MM.1S (cell line): ENCODE data around the gene WDR64.
A peak's percentile ranks its signal among the peaks of the same experiment; 100 is the strongest.

ENCODE experiments used
- DNase-seq: peaks from one replicate; pipeline ENCODE4 v3.0.0-alpha.2; 2015
- H2AFZ ChIP-seq: fragments of 300-600 bp; sonication (generic); 2 replicates; pipeline ENCODE4 v1.6.0; 2016; ENCODE audit warnings: antibody characterized with exemption, low read length
- H3F3A ChIP-seq: fragments of 300-600 bp; sonication (generic); 2 replicates; pipeline ENCODE4 v1.6.1; 2016; ENCODE audit warnings: mild to moderate bottlenecking, antibody characterized with exemption, low read length, moderate library complexity, mixed read lengths; ENCODE audit not compliant: insufficient read depth
- H3K27ac ChIP-seq: fragments of 300-600 bp; sonication (generic); 2 replicates; pipeline ENCODE4 v1.5.1; 2016; ENCODE audit warnings: mild to moderate bottlenecking, low read length
- H3K27me3 ChIP-seq: fragments of 300-600 bp; sonication (generic); replicated peaks from 2 replicates; pipeline ENCODE4 v1.6.0; 2016; ENCODE audit warnings: low read length; ENCODE audit not compliant: insufficient read depth
- H3K36me3 ChIP-seq: fragments of 300-600 bp; sonication (generic); replicated peaks from 2 replicates; pipeline ENCODE4 v1.6.1; 2016; ENCODE audit warnings: mild to moderate bottlenecking, low read length, mixed read lengths; ENCODE audit not compliant: insufficient read depth
- H3K4me1 ChIP-seq: fragments of 300-600 bp; sonication (generic); 2 replicates; pipeline ENCODE4 v1.6.1; 2016; ENCODE audit warnings: low read length, mixed read lengths
- H3K4me2 ChIP-seq: fragments of 300-600 bp; sonication (generic); 2 replicates; pipeline ENCODE4 v1.6.0; 2016; ENCODE audit warnings: low read depth, low read length
- H3K4me3 ChIP-seq: fragments of 300-600 bp; sonication (generic); 2 replicates; pipeline ENCODE4 v1.5.1; 2016; ENCODE audit warnings: low read length, mixed read lengths
- H3K79me2 ChIP-seq: fragments of 300-600 bp; sonication (generic); 2 replicates; pipeline ENCODE4 v1.6.1; 2016; ENCODE audit warnings: mixed run types, low read length, mixed read lengths
- H3K9ac ChIP-seq: fragments of 300-600 bp; sonication (generic); 2 replicates; pipeline ENCODE4 v1.6.1; 2016; ENCODE audit warnings: low read length, mixed read lengths
- H3K9me2 ChIP-seq: fragments of 300-600 bp; sonication (generic); replicated peaks from 2 replicates; pipeline ENCODE4 v1.6.1; 2016; ENCODE audit warnings: mild to moderate bottlenecking, low read length, mixed read lengths; ENCODE audit not compliant: insufficient read depth
- H3K9me3 ChIP-seq: fragments of 300-600 bp; sonication (generic); replicated peaks from 2 replicates; pipeline ENCODE4 v1.6.1; 2016; ENCODE audit warnings: mild to moderate bottlenecking, low read length, mixed read lengths; ENCODE audit not compliant: insufficient read depth
- H4K20me1 ChIP-seq: fragments of 300-600 bp; sonication (generic); 2 replicates; pipeline ENCODE4 v1.6.1; 2016; ENCODE audit warnings: mild to moderate bottlenecking, low read length, moderate library complexity, mixed read lengths; ENCODE audit not compliant: insufficient read depth
- CTCF ChIP-seq: fragments of 300-600 bp; sonication (generic); IDR thresholded peaks from 2 replicates; pipeline ENCODE4 v1.5.1; 2016; ENCODE audit warnings: antibody characterized with exemption, low read length, mixed read lengths
- EZH2 ChIP-seq: fragments of 300-600 bp; sonication (generic); optimal IDR thresholded peaks from 2 replicates; pipeline ENCODE3; 2017; ENCODE audit warnings: low read depth, mild to moderate bottlenecking, antibody characterized with exemption, low read length, mixed read lengths
- EZH2phosphoT487 ChIP-seq: fragments of 300-600 bp; sonication (generic); IDR thresholded peaks from 2 replicates; pipeline ENCODE4 v1.6.1; 2018; ENCODE audit warnings: antibody characterized with exemption, low read length

Gene WDR64

DNA sequence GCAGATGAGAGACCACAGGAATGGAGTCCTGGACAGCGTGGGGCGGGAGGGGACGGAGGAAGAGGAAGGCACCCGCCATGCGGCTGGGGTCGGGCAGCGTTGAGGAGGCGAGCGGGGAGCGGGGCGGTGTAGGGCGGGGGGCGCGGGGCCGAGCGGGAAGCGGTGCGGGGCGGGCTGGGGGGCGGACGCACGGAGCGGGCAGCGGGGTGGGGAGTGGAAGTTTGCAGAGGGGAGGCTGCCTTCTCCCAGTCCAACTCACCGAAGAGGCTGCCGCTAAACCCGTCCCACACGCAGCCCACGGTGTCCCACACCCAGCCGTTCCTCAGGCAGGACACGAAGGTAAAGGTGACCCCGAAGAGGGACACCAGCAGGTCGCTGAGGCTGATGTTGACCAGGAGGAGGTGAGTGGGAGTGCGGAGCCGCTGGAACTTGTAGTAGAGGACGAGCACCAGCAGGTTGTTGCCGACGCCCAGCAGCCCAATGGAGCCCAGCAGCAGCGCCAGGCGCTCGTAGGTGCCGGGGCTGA lies 12.4 kb upstream of the WDR64 start:
- Histone ChIP-seq H3K4me2 (peak overlapping the region; percentile 81), H3K4me1 (peaks cover 39% of the 10 kb centered on the region), H3K27ac (peak overlapping the region; percentile 60; the same call in 1 of the 2 replicates), H3K79me2 (peaks cover 48% of the 10 kb centered on the region), H2AFZ (peak overlapping the region; percentile 88), H3K9me3 (no peaks in the 10 kb centered on the region), H4K20me1 (no peaks in the 10 kb centered on the region), H3K36me3 (peaks cover 5% of the 10 kb centered on the region; the same call in 1 of the 2 replicates), H3K4me3 (peak overlapping the region; percentile 93), H3F3A (peaks cover 5% of the 10 kb centered on the region; the same call in 1 of the 2 replicates), H3K27me3 (no peaks in the 10 kb centered on the region), H3K9me2 (no peaks in the 10 kb centered on the region), H3K9ac (peak overlapping the region; percentile 74)
- peak; percentile 7; the same call in 1 of the 2 replicates for TF ChIP-seq CTCF
- TF ChIP-seq EZH2 = no peak
- TF ChIP-seq EZH2phosphoT487 = no peak
- DNase-seq = peak; percentile 49

DNA sequence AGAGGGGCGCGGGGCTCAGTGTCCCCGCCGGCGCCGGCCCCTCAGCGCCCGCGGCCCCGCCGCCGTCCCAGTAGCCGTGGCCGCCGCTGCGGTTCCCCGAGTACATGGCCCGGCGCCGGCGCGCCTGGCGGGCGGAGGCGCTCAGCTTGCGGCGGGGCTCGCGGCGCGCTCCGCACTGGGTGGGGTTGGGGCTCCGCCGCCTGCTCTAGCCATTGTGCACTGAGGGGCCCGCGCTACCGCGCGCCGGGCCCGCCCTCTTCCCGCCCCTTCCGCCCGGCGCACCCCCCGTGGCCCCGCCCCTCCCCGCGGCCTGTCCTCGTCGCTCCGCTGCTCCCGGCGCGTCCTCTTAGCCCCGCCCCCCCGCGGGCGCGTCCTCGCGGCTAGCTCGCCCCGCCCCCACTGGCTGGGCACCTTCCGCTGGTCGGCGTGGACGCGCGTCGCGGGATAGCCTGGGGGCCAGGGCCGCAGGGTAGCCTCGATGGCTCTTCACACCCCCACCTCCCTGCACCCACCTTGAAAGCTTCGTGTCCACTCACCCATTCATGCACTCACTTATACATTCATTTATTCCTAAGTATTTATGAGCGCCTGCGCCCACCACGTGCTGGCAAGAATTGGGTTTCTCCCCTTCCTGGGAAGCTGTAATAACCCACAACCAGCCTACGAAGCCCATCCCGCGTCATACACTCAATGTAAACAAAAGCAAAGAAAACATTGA lies 11.8 kb upstream of the WDR64 start, which contains the start of the genes CHML and OPN3:
CHML (minus strand) TSS at position 221 of the 718 bp plus-strand sequence. CDS start 4,603 bp downstream, outside the sequence.
OPN3 (minus strand) TSS at position 221 of the 718 bp plus-strand sequence; CDS start at position 106, 115 bp downstream.
- peak within 1 kb of the TSS; percentile 81 for H3K4me2 ChIP-seq
- H3K9me3 ChIP-seq = no peaks in the 10 kb centered on the region
- H3K4me1 ChIP-seq = peaks cover 39% of the 10 kb centered on the region
- peak within 1 kb of the TSS; percentile 88 for H2AFZ ChIP-seq
- no peaks in the 10 kb centered on the region for H3K27me3 ChIP-seq
- peak within 1 kb of the TSS; percentile 60; the same call in 1 of the 2 replicates for H3K27ac ChIP-seq
- peaks cover 42% of the 10 kb centered on the region for H3K79me2 ChIP-seq
- no peaks in the 10 kb centered on the region for H3K36me3 ChIP-seq
- H3F3A ChIP-seq = peaks cover 5% of the 10 kb centered on the region; the same call in 1 of the 2 replicates
- DNase-seq = peak; percentile 97
- peak within 1 kb of the TSS; percentile 93 for H3K4me3 ChIP-seq
- H3K9ac ChIP-seq = peak within 1 kb of the TSS; percentile 74
- H3K9me2 ChIP-seq = no peaks in the 10 kb centered on the region
- TF ChIP-seq EZH2phosphoT487 (no peak), EZH2 (no peak), CTCF (no peak)
- H4K20me1 ChIP-seq = no peaks in the 10 kb centered on the region

- no peaks in the 10 kb centered on the region for H4K20me1 ChIP-seq
- peak overlapping the region; percentile 1; the same call in 1 of the 2 replicates for H3K27ac ChIP-seq
- peaks cover 5% of the 10 kb centered on the region; the same call in 1 of the 2 replicates for H3F3A ChIP-seq
- peaks cover 33% of the 10 kb centered on the region for H3K4me1 ChIP-seq
- peak overlapping the region; percentile 57 for H3K4me3 ChIP-seq
- peak overlapping the region; percentile 83 for H2AFZ ChIP-seq
- H3K4me2 ChIP-seq = peak overlapping the region; percentile 80
- DNase-seq = peak; percentile 14
- peak overlapping the region; percentile 5; the same call in 1 of the 2 replicates for H3K9ac ChIP-seq
- TF ChIP-seq CTCF (no peak), EZH2phosphoT487 (no peak), EZH2 (no peak)
- H3K27me3 ChIP-seq = no peaks in the 10 kb centered on the region
- peaks cover 35% of the 10 kb centered on the region for H3K79me2 ChIP-seq
- no peaks in the 10 kb centered on the region for H3K9me2 ChIP-seq
- no peaks in the 10 kb centered on the region for H3K9me3 ChIP-seq
- H3K36me3 ChIP-seq = no peaks in the 10 kb centered on the region
Observed at GRCh38 chr1:241640867-241641622, 11.0 kb upstream of the WDR64 start.
